ENCODE data around the gene BHLHE23. TPM values are rescaled to one million over a fixed set of nuclear protein-coding genes. Genes with fewer than 3 reads are reported as not detected.
A peak's percentile ranks its signal among the peaks of the same experiment; 100 is the strongest.

The BHLHE23 gene
- polyA plus RNA-seq, 1 donor = not detected

- Histone ChIP-seq H3K27me3 (ENCODE audit: control insufficient read depth, insufficient read depth, low read length) (peaks cover 92% of the 10 kb centered on the region), H3K4me3 (ENCODE audit: low read length) (no peak overlapping the region), H3K27ac (ENCODE audit: low read length) (no peak overlapping the region), H3K4me1 (ENCODE audit: control insufficient read depth, insufficient read depth, low read length) (peaks cover 12% of the 10 kb centered on the region), H3K9me3 (ENCODE audit: control insufficient read depth, low read depth, low read length) (peaks cover 27% of the 10 kb centered on the region), H3K36me3 (ENCODE audit: control insufficient read depth, insufficient read depth, low read length) (no peaks in the 10 kb centered on the region)
- peak; percentile 45 to 49 for DNase-seq
- no CpG with 5 or more reads among the region's 54 CpGs for WGBS (ENCODE audit: insufficient coverage, low lambda C conversion rate)
These were observed 2.5 kb upstream of the BHLHE23 start for GRCh38 chr20:63009045-63009961.

GRCh38 chr20:63008541-63009044, 1.8 kb upstream of the BHLHE23 start:
- no peak overlapping the region for H3K27ac ChIP-seq (ENCODE audit: low read length)
- no peak overlapping the region for H3K4me3 ChIP-seq (ENCODE audit: low read length)

GRCh38 chr20:63007646-63008488, 1.1 kb upstream of the BHLHE23 start:
- H3K27me3 ChIP-seq (ENCODE audit: control insufficient read depth, insufficient read depth, low read length) = peaks cover 92% of the 10 kb centered on the region
- no peak for DNase-seq
- peaks cover 12% of the 10 kb centered on the region for H3K4me1 ChIP-seq (ENCODE audit: control insufficient read depth, insufficient read depth, low read length)
- H3K36me3 ChIP-seq (ENCODE audit: control insufficient read depth, insufficient read depth, low read length) = no peaks in the 10 kb centered on the region
- H3K4me3 ChIP-seq (ENCODE audit: low read length) = no peak overlapping the region
- peaks cover 27% of the 10 kb centered on the region for H3K9me3 ChIP-seq (ENCODE audit: control insufficient read depth, low read depth, low read length)
- H3K27ac ChIP-seq (ENCODE audit: low read length) = no peak overlapping the region
- WGBS (ENCODE audit: insufficient coverage, low lambda C conversion rate) = no CpG with 5 or more reads among the region's 46 CpGs

More at GRCh38 chr20:63008541-63009044, 1.8 kb upstream of the BHLHE23 start:
- H3K4me1 ChIP-seq (ENCODE audit: control insufficient read depth, insufficient read depth, low read length) = peaks cover 12% of the 10 kb centered on the region
- peaks cover 92% of the 10 kb centered on the region for H3K27me3 ChIP-seq (ENCODE audit: control insufficient read depth, insufficient read depth, low read length)
- no peak for DNase-seq
- WGBS (ENCODE audit: insufficient coverage, low lambda C conversion rate) = no CpG with 5 or more reads among the region's 21 CpGs
- H3K36me3 ChIP-seq (ENCODE audit: control insufficient read depth, insufficient read depth, low read length) = no peaks in the 10 kb centered on the region
- peaks cover 27% of the 10 kb centered on the region for H3K9me3 ChIP-seq (ENCODE audit: control insufficient read depth, low read depth, low read length)

GRCh38 chr20:63007360-63007645, 539 bp upstream of the BHLHE23 start:
- peaks cover 93% of the 10 kb centered on the region for H3K27me3 ChIP-seq (ENCODE audit: control insufficient read depth, insufficient read depth, low read length)
- H3K9me3 ChIP-seq (ENCODE audit: control insufficient read depth, low read depth, low read length) = peaks cover 27% of the 10 kb centered on the region
- peaks cover 12% of the 10 kb centered on the region for H3K4me1 ChIP-seq (ENCODE audit: control insufficient read depth, insufficient read depth, low read length)
- no peak for DNase-seq
- no CpG with 5 or more reads among the region's 24 CpGs for WGBS (ENCODE audit: insufficient coverage, low lambda C conversion rate)
- no peak overlapping the region for H3K27ac ChIP-seq (ENCODE audit: low read length)
- H3K36me3 ChIP-seq (ENCODE audit: control insufficient read depth, insufficient read depth, low read length) = no peaks in the 10 kb centered on the region
- H3K4me3 ChIP-seq (ENCODE audit: low read length) = no peak overlapping the region

GRCh38 chr20:63005862-63006539, 763 bp downstream of the BHLHE23 start:
- Histone ChIP-seq H3K4me3 (ENCODE audit: low read length) (no peak overlapping the region), H3K9me3 (ENCODE audit: control insufficient read depth, low read depth, low read length) (peaks cover 27% of the 10 kb centered on the region), H3K27ac (ENCODE audit: low read length) (no peak overlapping the region), H3K36me3 (ENCODE audit: control insufficient read depth, insufficient read depth, low read length) (no peaks in the 10 kb centered on the region), H3K4me1 (ENCODE audit: control insufficient read depth, insufficient read depth, low read length) (peaks cover 12% of the 10 kb centered on the region), H3K27me3 (ENCODE audit: control insufficient read depth, insufficient read depth, low read length) (peaks cover 91% of the 10 kb centered on the region)
- peak in 1 of 2 donors; percentile 27 for DNase-seq
- no CpG with 5 or more reads among the region's 90 CpGs for WGBS (ENCODE audit: insufficient coverage, low lambda C conversion rate)

GRCh38 chr20:63005365-63005861, 1.4 kb downstream of the BHLHE23 start:
- WGBS (ENCODE audit: insufficient coverage, low lambda C conversion rate) = no CpG with 5 or more reads among the region's 43 CpGs
- Histone ChIP-seq H3K27ac (ENCODE audit: low read length) (no peak overlapping the region), H3K9me3 (ENCODE audit: control insufficient read depth, low read depth, low read length) (peaks cover 27% of the 10 kb centered on the region), H3K27me3 (ENCODE audit: control insufficient read depth, insufficient read depth, low read length) (peaks cover 92% of the 10 kb centered on the region), H3K36me3 (ENCODE audit: control insufficient read depth, insufficient read depth, low read length) (no peaks in the 10 kb centered on the region), H3K4me3 (ENCODE audit: low read length) (no peak overlapping the region), H3K4me1 (ENCODE audit: control insufficient read depth, insufficient read depth, low read length) (peaks cover 12% of the 10 kb centered on the region)
- DNase-seq = no peak

- Histone ChIP-seq H3K27ac (ENCODE audit: low read length) (no peak overlapping the region), H3K27me3 (ENCODE audit: control insufficient read depth, insufficient read depth, low read length) (peaks cover 92% of the 10 kb centered on the region), H3K9me3 (ENCODE audit: control insufficient read depth, low read depth, low read length) (peaks cover 27% of the 10 kb centered on the region), H3K36me3 (ENCODE audit: control insufficient read depth, insufficient read depth, low read length) (no peaks in the 10 kb centered on the region), H3K4me1 (ENCODE audit: control insufficient read depth, insufficient read depth, low read length) (peaks cover 9% of the 10 kb centered on the region), H3K4me3 (ENCODE audit: low read length) (no peak overlapping the region)
- 40% methylated on average over 1 of the region's 53 CpGs for WGBS (ENCODE audit: insufficient coverage, low lambda C conversion rate)
- no peak for DNase-seq
These were observed 2.0 kb downstream of the BHLHE23 start for GRCh38 chr20:63004607-63005364.

- Histone ChIP-seq H3K27me3 (ENCODE audit: control insufficient read depth, insufficient read depth, low read length) (peaks cover 92% of the 10 kb centered on the region), H3K4me1 (ENCODE audit: control insufficient read depth, insufficient read depth, low read length) (no peaks in the 10 kb centered on the region), H3K27ac (ENCODE audit: low read length) (no peak overlapping the region), H3K4me3 (ENCODE audit: low read length) (no peak overlapping the region), H3K36me3 (ENCODE audit: control insufficient read depth, insufficient read depth, low read length) (no peaks in the 10 kb centered on the region), H3K9me3 (ENCODE audit: control insufficient read depth, low read depth, low read length) (peaks cover 23% of the 10 kb centered on the region)
- DNase-seq = no peak
- no CpG with 5 or more reads among the region's 13 CpGs for WGBS (ENCODE audit: insufficient coverage, low lambda C conversion rate)
These were observed 3.2 kb downstream of the BHLHE23 start for GRCh38 chr20:63003546-63003945.

- peaks cover 92% of the 10 kb centered on the region for H3K27me3 ChIP-seq (ENCODE audit: control insufficient read depth, insufficient read depth, low read length)
- no CpG with 5 or more reads among the region's 11 CpGs for WGBS (ENCODE audit: insufficient coverage, low lambda C conversion rate)
- H3K4me1 ChIP-seq (ENCODE audit: control insufficient read depth, insufficient read depth, low read length) = no peaks in the 10 kb centered on the region
- no peaks in the 10 kb centered on the region for H3K36me3 ChIP-seq (ENCODE audit: control insufficient read depth, insufficient read depth, low read length)
- DNase-seq = no peak
- no peak overlapping the region for H3K4me3 ChIP-seq (ENCODE audit: low read length)
- peaks cover 15% of the 10 kb centered on the region for H3K9me3 ChIP-seq (ENCODE audit: control insufficient read depth, low read depth, low read length)
- no peak overlapping the region for H3K27ac ChIP-seq (ENCODE audit: low read length)
These were observed 4.3 kb downstream of the BHLHE23 start for GRCh38 chr20:63002511-63002910.

Data from large intestine (tissue), 3 donors.